GM04504 (cell line): ENCODE data around the gene OTP.
"Not testable (repeated sequence)": the region's sequence is repeated elsewhere in the genome, so short reads cannot be mapped to it uniquely, and the experiment has no call there.

Experiments
- DNase-seq: peaks from one replicate; pipeline ENCODE4 v3.0.0-alpha.2; 2012; ENCODE audit warnings: low read depth

The OTP gene

GRCh38 chr5:77608927-77609326 is 29.6 kb downstream of the OTP start:
- DNase-seq, result not testable (repeated sequence)

- no peak for DNase-seq
Measured at GRCh38 chr5:77607324-77607723, 31.2 kb downstream of the OTP start.

GRCh38 chr5:77606279-77606678 is 32.2 kb downstream of the OTP start:
- no peak for DNase-seq

- no peak for DNase-seq
Measured at GRCh38 chr5:77599679-77600078, 38.8 kb downstream of the OTP start.

- DNase-seq, result no peak
Measured at GRCh38 chr5:77590347-77590746, 48.2 kb downstream of the OTP start.

- no peak for DNase-seq
Measured at GRCh38 chr5:77588175-77588574, 50.3 kb downstream of the OTP start.

- DNase-seq, result no peak
Measured at GRCh38 chr5:77586101-77586500, 52.4 kb downstream of the OTP start.

- DNase-seq, result not testable (repeated sequence)
Measured at GRCh38 chr5:77582143-77582542, 56.4 kb downstream of the OTP start.
